MM.1S (cell line): ENCODE results near the gene PAXX.

Source experiments
- CTCF ChIP-seq: fragments of 300-600 bp; sonication (generic); IDR thresholded peaks from 2 replicates; pipeline ENCODE4 v1.5.1; 2016; ENCODE audit warnings: antibody characterized with exemption, low read length, mixed read lengths
- EZH2phosphoT487 ChIP-seq: fragments of 300-600 bp; sonication (generic); IDR thresholded peaks from 2 replicates; pipeline ENCODE4 v1.6.1; 2018; ENCODE audit warnings: antibody characterized with exemption, low read length

GRCh38 chr9:136964171-136964689 lies 28.0 kb upstream of the PAXX start:
- no peak for TF ChIP-seq CTCF
- TF ChIP-seq EZH2phosphoT487: no peak
